SK-N-SH treated with all-trans-retinoic acid at 6 μM for 48 hours (cell line): ENCODE measurements around the gene ATP6V0D1.

ENCODE experiments used
- PATZ1 ChIP-seq: fragments of 250-450 bp; sonication (Bioruptor Pico); IDR thresholded peaks from 2 replicates; pipeline ENCODE4 v1.8.0; 2020; ENCODE audit warnings: mild to moderate bottlenecking, moderate library complexity, borderline replicate concordance
- ZNF8 ChIP-seq: fragments of 450-650 bp; formaldehyde crosslinking; IDR thresholded peaks from 2 replicates; pipeline ENCODE4 v1.5.0; 2020; ENCODE audit warnings: mild to moderate bottlenecking, moderate library complexity

DNA sequence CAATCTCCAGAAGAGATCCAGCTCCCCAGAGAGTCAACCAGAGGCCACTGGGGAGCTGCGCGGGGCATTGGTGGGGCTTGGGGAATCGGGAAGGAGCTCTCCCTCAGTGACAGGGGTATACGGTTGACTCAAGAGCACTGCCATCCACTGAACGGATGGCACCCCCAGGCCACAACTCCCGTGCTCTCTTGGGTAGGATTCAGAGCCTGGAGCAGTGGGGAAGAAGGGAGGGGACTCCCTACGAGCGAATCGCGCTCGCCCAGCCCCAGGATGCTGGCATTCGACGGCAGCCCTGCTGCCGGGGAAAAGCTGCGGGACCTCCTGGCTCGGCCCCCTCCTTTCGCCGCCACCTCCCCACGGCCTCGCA lies 87.2 kb downstream of the ATP6V0D1 start:
- TF ChIP-seq ZNF8 (no peak), PATZ1 (no peak)
